Lower leg skin (tissue), 3 donors: ENCODE results near the gene IL31.

Source experiments
- POLR2A ChIP-seq, 2 donors: fragments of 450-650 bp; IDR thresholded peaks; one replicate each; pipeline ENCODE4 v1.6.1; 2016 to 2017; ENCODE audit warnings: antibody characterized with exemption in 2 of 2, mild to moderate bottlenecking in 1 of 2, moderate library complexity in 1 of 2
- TF ChIP-seq, protein P1 (sequence below), 3 donors: fragments of 450-650 bp; IDR thresholded peaks; one replicate each; pipeline ENCODE4 v1.5.1; 2016; ENCODE audit warnings: antibody characterized with exemption in 3 of 3, mild to moderate bottlenecking in 3 of 3, moderate library complexity in 2 of 3

DNA sequence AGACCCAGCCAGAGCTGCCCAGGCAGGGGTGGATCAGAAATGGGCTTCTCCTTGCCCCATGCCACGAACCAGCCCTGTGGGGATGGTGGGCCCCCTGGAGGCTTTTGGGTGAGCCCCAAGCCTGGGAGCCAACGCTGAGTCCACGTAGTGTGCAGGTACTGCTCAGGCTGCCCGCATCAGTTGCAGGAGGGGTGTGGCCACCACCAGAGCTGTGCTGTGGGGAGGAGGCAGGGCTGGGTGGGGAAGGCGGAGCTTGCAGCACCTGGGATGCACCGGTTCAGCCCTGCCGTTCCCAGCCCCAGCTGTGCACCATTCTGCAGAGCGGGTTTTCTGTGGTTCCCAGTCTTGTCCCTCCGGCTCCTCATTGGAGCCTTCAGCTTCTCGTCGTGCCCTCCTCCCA, 36.3 kb downstream of the IL31 start:
- TF ChIP-seq POLR2A (IDR thresholded peaks at IDR 0.05), result no peak
- TF ChIP-seq, protein P1, sequence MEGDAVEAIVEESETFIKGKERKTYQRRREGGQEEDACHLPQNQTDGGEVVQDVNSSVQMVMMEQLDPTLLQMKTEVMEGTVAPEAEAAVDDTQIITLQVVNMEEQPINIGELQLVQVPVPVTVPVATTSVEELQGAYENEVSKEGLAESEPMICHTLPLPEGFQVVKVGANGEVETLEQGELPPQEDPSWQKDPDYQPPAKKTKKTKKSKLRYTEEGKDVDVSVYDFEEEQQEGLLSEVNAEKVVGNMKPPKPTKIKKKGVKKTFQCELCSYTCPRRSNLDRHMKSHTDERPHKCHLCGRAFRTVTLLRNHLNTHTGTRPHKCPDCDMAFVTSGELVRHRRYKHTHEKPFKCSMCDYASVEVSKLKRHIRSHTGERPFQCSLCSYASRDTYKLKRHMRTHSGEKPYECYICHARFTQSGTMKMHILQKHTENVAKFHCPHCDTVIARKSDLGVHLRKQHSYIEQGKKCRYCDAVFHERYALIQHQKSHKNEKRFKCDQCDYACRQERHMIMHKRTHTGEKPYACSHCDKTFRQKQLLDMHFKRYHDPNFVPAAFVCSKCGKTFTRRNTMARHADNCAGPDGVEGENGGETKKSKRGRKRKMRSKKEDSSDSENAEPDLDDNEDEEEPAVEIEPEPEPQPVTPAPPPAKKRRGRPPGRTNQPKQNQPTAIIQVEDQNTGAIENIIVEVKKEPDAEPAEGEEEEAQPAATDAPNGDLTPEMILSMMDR (IDR thresholded peaks at IDR 0.05), result no peak
